HepG2 (cell line): ENCODE results near the gene CACNA1G.

Experiments used
- ATF2 ChIP-seq: sonication (generic); formaldehyde crosslinking; IDR thresholded peaks from 2 replicates; pipeline ENCODE4 v1.4.0; 2020; ENCODE audit warnings: missing genetic modification reagents
- CTCF ChIP-seq: sonication (generic); formaldehyde crosslinking; IDR thresholded peaks from 2 replicates; pipeline ENCODE4 v1.5.0; 2020; ENCODE audit warnings: mild to moderate bottlenecking, missing genetic modification reagents, moderate library complexity
- DNMT1 ChIP-seq: sonication (generic); formaldehyde crosslinking; IDR thresholded peaks from 2 replicates; pipeline ENCODE4 v1.5.1; 2020; ENCODE audit warnings: mild to moderate bottlenecking, missing genetic modification reagents
- ESRRA ChIP-seq: sonication (generic); formaldehyde crosslinking; IDR thresholded peaks from 2 replicates; pipeline ENCODE4 v1.5.1; 2020; ENCODE audit warnings: mild to moderate bottlenecking, low read depth, missing genetic modification reagents
- GLI4 ChIP-seq: sonication (generic); formaldehyde crosslinking; IDR thresholded peaks from 2 replicates; pipeline ENCODE4 v1.5.1; 2020; ENCODE audit warnings: missing genetic modification reagents, mild to moderate bottlenecking, moderate library complexity, borderline replicate concordance
- GPN1 ChIP-seq: sonication (generic); formaldehyde crosslinking; IDR thresholded peaks from 2 replicates; pipeline ENCODE4 v1.5.1; 2020; ENCODE audit warnings: missing genetic modification reagents, borderline replicate concordance
- KLF16 ChIP-seq, 2 experiments: sonication (generic) in 1 of 2; formaldehyde crosslinking in 1 of 2; IDR thresholded peaks; 2 replicates each; pipeline versions ENCODE4 v1.6.1 to v1.8.0; 2016 to 2023; ENCODE audit warnings: missing genetic modification reagents in 2 of 2, missing compliant biosample characterization in 1 of 2
- NR2C2 ChIP-seq: sonication (generic); formaldehyde crosslinking; IDR thresholded peaks from 2 replicates; pipeline ENCODE4 v1.4.0; 2020; ENCODE audit warnings: missing genetic modification reagents, mild to moderate bottlenecking, moderate library complexity, borderline replicate concordance
- PHB2 ChIP-seq: fragments of 450-650 bp; IDR thresholded peaks from 2 replicates; pipeline ENCODE4 v1.6.1; 2018; ENCODE audit not compliant: partially characterized antibody
- POLR2AphosphoS5 ChIP-seq: IDR thresholded peaks from 2 replicates; pipeline ENCODE4 v1.6.1; 2012; ENCODE audit warnings: low read depth, low read length

GRCh38 chr17:50635982-50636803 is 75.7 kb downstream of the CACNA1G start:
- TF ChIP-seq KLF16 (CRISPR knock-in tag; IDR thresholded peaks at IDR 0.05), result 0 out of 4 replicates have a peak, but pooled peaks of 1 of the 2 experiments have one; percentile 43
- no peak for TF ChIP-seq ATF2 (CRISPR knock-in tag)
- TF ChIP-seq GLI4 (CRISPR knock-in tag), result no peak
- peak; percentile 39; the same call in 1 of the 2 replicates for TF ChIP-seq NR2C2 (CRISPR knock-in tag)
- TF ChIP-seq DNMT1, result no peak
- TF ChIP-seq PHB2, result no peak
- TF ChIP-seq ESRRA, result no peak
- TF ChIP-seq CTCF (CRISPR knock-in tag), result 0 out of 2 replicates have a peak, but pooled peaks have one; percentile 0
- TF ChIP-seq POLR2AphosphoS5, result no peak
- no peak for TF ChIP-seq GPN1 (CRISPR knock-in tag)
